CD4-positive, alpha-beta T cell treated with Interleukin-2 at 100 ng/mL for 4 hours (primary cell): ENCODE results near the gene ADRB1.

Source experiments
- DNase-seq: peaks from one replicate; pipeline ENCODE4 v3.0.0-alpha.2; 2020; ENCODE audit warnings: low spot score

ADRB1 gene

GRCh38 chr10:114026189-114027040 is 17.3 kb upstream of the ADRB1 start:
- DNase-seq, result no peak

- no peak for DNase-seq
These were observed 16.6 kb upstream of the ADRB1 start for GRCh38 chr10:114027041-114027394.

DNA sequence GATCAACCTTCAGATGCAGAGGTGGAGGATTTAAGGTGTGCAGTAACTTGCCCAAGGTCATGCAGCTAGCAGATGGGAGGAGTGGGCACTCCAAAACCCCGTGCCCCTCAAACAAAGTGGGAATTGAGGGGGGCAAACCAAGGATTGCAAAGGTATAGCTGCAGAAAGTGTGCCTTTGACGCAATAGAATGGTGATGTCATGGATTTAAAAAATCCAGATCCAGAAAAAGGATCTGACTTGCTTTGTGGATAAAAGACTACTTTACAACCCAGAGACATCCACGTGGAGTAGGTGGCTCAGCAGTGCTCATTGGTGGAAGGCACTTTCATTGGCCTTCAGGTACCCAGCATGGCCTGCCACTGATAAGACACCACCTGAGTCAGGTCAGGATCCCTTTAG is 15.7 kb upstream of the ADRB1 start:
- no peak for DNase-seq

DNA sequence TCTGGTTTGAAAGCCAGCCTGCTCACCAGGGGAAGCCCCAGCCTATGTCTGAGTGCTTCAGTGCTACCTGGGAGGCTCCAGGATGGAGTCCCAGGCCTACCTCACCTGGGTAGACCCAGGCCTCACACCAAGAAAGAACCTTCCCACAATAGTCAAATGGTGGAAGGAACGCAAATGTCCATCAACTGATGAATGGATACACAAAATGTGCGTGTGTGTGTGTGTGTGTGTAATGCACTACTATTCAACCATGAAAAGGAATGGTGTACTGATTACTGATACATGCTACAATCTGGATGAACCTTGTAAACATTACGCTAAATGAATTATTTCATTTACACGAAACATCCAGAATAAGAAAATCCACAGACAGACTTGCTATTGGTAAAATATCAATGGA is 15.2 kb upstream of the ADRB1 start:
- no peak for DNase-seq

GRCh38 chr10:114029655-114030054 is 14.0 kb upstream of the ADRB1 start:
- DNase-seq, result no peak

GRCh38 chr10:114030140-114030539 is 13.5 kb upstream of the ADRB1 start:
- no peak for DNase-seq

- DNase-seq, result no peak
These were observed 12.3 kb upstream of the ADRB1 start for GRCh38 chr10:114031073-114031972.

- DNase-seq, result no peak
These were observed 10.1 kb upstream of the ADRB1 start for GRCh38 chr10:114033566-114033965.

DNA sequence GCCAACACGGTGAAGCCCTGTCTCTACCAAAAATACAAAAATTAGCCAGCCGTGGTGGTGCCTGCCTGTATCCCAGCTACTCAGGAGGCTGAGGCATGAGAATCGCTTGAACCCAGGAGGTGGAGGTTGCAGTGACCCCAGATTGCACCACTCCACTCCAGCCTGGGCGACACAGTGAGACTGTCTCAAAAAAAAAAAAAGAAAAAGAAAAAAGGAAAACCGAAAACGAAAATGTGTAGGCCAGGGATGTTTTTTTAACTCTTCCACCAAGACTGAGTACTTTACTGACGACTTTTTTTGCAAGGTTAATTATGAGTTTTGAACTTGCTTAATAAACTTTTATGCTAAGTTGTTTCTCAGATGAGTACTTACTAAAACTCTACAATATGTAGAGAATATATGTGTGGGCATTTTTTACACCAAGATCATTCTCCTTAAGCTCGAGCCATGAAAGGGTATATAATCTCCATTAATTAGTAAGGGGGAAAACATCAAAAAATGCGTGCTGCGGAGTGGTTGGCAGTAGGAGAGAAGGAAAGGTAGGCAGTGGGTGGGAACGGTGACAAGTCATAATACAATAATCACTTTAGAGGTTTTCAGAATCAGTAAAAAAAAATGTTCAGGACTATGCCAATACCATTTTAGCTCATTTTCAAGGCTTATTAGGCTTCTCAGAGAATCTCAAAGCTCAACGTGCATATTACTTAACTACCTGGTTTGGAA is 8.6 kb upstream of the ADRB1 start:
- no peak for DNase-seq

- no peak for DNase-seq
These were observed 7.9 kb upstream of the ADRB1 start for GRCh38 chr10:114035791-114036190.

GRCh38 chr10:114038819-114039218 is 4.8 kb upstream of the ADRB1 start:
- no peak for DNase-seq

DNA sequence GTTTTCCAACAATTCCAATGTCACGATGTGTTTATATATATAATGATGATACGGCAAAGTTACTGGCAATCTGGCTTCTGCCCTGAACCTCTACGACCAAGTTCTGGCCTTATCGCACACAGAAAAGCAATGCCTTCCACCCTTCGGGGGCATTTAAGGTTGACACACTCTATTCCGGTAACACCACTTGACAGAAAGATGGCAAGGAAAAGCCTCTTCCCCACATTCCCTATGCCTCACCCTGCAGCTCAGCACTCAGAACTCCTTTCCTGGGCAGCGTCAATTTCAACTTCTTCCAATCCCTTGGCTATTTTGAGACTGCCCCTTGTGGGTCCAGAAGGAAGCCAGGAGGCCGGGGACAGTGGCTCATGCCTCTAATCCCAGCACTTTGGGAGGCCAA is 2.5 kb upstream of the ADRB1 start:
- DNase-seq, result no peak

- DNase-seq, result no peak
These were observed 653 bp upstream of the ADRB1 start for GRCh38 chr10:114042895-114043531.

DNA sequence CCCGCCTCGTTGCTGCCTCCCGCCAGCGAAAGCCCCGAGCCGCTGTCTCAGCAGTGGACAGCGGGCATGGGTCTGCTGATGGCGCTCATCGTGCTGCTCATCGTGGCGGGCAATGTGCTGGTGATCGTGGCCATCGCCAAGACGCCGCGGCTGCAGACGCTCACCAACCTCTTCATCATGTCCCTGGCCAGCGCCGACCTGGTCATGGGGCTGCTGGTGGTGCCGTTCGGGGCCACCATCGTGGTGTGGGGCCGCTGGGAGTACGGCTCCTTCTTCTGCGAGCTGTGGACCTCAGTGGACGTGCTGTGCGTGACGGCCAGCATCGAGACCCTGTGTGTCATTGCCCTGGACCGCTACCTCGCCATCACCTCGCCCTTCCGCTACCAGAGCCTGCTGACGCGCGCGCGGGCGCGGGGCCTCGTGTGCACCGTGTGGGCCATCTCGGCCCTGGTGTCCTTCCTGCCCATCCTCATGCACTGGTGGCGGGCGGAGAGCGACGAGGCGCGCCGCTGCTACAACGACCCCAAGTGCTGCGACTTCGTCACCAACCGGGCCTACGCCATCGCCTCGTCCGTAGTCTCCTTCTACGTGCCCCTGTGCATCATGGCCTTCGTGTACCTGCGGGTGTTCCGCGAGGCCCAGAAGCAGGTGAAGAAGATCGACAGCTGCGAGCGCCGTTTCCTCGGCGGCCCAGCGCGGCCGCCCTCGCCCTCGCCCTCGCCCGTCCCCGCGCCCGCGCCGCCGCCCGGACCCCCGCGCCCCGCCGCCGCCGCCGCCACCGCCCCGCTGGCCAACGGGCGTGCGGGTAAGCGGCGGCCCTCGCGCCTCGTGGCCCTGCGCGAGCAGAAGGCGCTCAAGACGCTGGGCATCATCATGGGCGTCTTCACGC is 825 bp downstream of the ADRB1 start:
- no peak for DNase-seq

DNA sequence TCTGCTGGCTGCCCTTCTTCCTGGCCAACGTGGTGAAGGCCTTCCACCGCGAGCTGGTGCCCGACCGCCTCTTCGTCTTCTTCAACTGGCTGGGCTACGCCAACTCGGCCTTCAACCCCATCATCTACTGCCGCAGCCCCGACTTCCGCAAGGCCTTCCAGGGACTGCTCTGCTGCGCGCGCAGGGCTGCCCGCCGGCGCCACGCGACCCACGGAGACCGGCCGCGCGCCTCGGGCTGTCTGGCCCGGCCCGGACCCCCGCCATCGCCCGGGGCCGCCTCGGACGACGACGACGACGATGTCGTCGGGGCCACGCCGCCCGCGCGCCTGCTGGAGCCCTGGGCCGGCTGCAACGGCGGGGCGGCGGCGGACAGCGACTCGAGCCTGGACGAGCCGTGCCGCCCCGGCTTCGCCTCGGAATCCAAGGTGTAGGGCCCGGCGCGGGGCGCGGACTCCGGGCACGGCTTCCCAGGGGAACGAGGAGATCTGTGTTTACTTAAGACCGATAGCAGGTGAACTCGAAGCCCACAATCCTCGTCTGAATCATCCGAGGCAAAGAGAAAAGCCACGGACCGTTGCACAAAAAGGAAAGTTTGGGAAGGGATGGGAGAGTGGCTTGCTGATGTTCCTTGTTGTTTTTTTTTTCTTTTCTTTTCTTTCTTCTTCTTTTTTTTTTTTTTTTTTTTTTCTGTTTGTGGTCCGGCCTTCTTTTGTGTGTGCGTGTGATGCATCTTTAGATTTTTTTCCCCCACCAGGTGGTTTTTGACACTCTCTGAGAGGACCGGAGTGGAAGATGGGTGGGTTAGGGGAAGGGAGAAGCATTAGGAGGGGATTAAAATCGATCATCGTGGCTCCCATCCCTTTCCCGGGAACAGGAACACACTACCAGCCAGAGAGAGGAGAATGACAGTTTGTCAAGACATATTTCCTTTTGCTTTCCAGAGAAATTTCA is 1.7 kb downstream of the ADRB1 start:
- DNase-seq, result no peak

DNA sequence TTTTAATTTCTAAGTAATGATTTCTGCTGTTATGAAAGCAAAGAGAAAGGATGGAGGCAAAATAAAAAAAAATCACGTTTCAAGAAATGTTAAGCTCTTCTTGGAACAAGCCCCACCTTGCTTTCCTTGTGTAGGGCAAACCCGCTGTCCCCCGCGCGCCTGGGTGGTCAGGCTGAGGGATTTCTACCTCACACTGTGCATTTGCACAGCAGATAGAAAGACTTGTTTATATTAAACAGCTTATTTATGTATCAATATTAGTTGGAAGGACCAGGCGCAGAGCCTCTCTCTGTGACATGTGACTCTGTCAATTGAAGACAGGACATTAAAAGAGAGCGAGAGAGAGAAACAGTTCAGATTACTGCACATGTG is 2.4 kb downstream of the ADRB1 start:
- DNase-seq, result no peak

GRCh38 chr10:114048472-114048871 is 4.8 kb downstream of the ADRB1 start:
- DNase-seq, result no peak

DNA sequence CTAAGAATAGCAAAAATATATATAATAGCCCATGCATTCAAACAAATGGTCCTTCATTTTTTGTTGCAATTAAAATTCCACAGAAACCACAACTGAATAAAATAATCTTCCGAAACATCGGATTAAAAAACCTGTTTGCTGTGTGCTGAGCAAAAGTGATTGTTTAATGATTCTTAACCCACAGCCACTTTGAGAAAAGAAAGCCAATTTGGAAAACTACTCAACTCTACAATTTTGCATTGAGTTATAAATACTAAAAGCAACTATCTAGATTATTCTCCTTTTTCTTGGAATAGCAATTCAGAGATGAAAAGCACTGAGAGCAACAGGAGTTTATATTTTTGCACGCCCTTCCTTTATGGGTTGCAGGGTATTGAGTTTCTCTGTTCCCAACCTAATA is 8.0 kb downstream of the ADRB1 start:
- DNase-seq, result no peak

DNA sequence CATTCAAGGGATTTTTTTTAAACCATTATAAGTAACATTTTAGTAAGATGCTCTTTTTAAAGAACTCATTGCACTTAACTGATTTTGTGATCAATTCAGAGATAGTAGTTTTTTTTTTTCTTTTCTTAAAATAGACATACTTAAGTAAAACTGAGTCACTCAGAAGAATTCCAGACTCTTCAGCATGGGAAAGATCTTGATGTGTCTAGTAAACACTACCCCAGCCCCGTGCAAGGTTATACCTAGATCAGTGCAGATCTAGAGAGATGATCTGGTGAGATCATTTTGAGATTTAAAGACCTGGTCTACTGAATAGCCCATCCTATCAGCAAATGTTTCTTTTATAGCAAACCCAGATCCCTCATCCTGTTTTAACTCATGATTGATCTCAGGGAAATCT is 8.6 kb downstream of the ADRB1 start:
- DNase-seq, result no peak

DNA sequence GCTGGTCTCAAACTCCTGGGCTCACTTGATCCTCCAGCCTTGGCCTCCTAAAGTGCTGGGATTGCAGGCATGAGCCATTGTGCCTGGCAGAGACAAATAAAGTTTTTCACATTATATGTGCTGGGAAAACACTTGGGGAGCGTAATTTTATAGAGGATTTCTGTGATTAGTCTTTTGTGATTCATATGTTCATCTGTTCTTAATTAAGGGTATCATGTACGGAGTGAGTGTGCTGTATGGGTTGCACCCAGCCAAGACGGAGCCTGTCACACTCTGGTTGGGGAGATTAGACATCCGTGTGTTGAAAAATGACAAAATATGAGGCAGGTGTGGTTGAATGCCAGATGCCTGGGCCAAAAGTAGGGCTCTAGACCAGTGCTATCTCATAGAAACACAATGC is 10.3 kb downstream of the ADRB1 start:
- DNase-seq, result no peak
